MCF 10A (cell line): ENCODE data around the gene KRT71. TPM values are rescaled to one million over a fixed set of nuclear protein-coding genes. Genes with fewer than 3 reads are reported as not detected.

Experiments
- BruUV-seq: library from RNA; stranded (reverse); fragments of 400-500 nt; replicated peaks from 2 replicates; lab custom pipeline; 2021; lab: Mats Ljungman, UMichigan
- CTCF ChIA-PET: fragments of 300-600 bp; sonication (Branson Sonifier 250); formaldehyde crosslinking; extraction: SDS; loops from one replicate; lab custom pipeline; 2021; ENCODE audit warnings: antibody characterized with exemption, inconsistent platforms; lab: Yijun Ruan, JAX
- POLR2A ChIA-PET: fragments of 300-600, 350-650 bp; sonication (Branson Sonifier 250); formaldehyde crosslinking; extraction: SDS; loops from one replicate; lab custom pipeline; 2020; ENCODE audit warnings: antibody characterized with exemption, inconsistent platforms; lab: Yijun Ruan, JAX
- DNase-seq: peaks from one replicate; pipeline ENCODE4 v3.0.0-alpha.2; 2018; ENCODE audit not compliant: unreplicated experiment
- H3K27ac Mint-ChIP-seq: one replicate; pipeline ENCODE4 v1.8.0; 2022; ENCODE audit warnings: mild to moderate bottlenecking, low read depth, mixed read lengths; ENCODE audit not compliant: unreplicated experiment
- H3K27me3 Mint-ChIP-seq: one replicate; pipeline ENCODE4 v1.8.0; 2022; ENCODE audit warnings: mixed read lengths; ENCODE audit not compliant: insufficient read depth, unreplicated experiment
- H3K36me3 Mint-ChIP-seq: one replicate; pipeline ENCODE4 v1.8.0; 2022; ENCODE audit warnings: mild to moderate bottlenecking, moderate library complexity, mixed read lengths; ENCODE audit not compliant: insufficient read depth, unreplicated experiment
- H3K4me1 Mint-ChIP-seq: one replicate; pipeline ENCODE4 v1.8.0; 2022; ENCODE audit warnings: mixed read lengths; ENCODE audit not compliant: insufficient read depth, unreplicated experiment
- H3K4me3 Mint-ChIP-seq: one replicate; pipeline ENCODE4 v1.8.0; 2022; ENCODE audit warnings: mild to moderate bottlenecking, moderate library complexity, mixed read lengths; ENCODE audit not compliant: unreplicated experiment
- H3K9me3 Mint-ChIP-seq: one replicate; pipeline ENCODE4 v1.8.0; 2022; ENCODE audit warnings: mixed read lengths; ENCODE audit not compliant: unreplicated experiment
- intact Hi-C: fragments of 100-400 bp; cut with micrococcal nuclease; formaldehyde crosslinking; loops from 2 replicates; pipeline ENCODE4 v1.14.1; 2022
- total RNA-seq: library from RNA; stranded (reverse); gene quantifications from 2 replicates; pipeline ENCODE4 v1.2.3, GENCODE V29; 2022
- TF ChIP-seq, protein P1 (sequence below): fragments of 200-600 bp; IDR thresholded peaks from one replicate; pipeline ENCODE4 v1.8.0; 2022; ENCODE audit warnings: antibody characterized with exemption, mild to moderate bottlenecking; ENCODE audit not compliant: unreplicated experiment

The KRT71 gene
- total RNA-seq, 1 experiment from 2014 or later: not detected

DNA sequence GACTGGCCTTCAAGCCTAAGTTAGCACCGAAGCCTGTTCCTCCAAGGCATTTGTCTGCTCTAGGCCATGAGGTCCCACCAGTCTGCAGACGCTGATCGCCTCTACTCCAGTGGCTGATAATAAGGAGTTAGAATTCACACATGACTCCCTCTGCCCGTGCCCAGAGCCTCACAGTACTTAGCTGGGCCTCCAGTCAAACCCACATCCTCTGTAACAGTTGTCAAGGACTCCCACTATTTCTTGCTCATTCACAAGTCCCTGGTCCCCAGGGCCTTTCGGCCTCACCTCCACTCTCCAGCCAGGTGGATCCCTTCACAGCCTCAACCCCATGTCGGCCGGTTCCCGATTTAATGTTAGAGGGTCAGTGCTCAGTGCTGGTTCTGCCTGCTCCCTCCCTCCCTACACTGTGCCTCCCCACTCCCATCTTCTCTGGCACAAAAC lies 26.4 kb downstream of the KRT71 start:
- peak overlapping the region; percentile 70 for H3K27ac Mint-ChIP-seq
- no peaks in the 10 kb centered on the region for H3K27me3 Mint-ChIP-seq
- DNase-seq: no peak
- intact Hi-C loops: no loop called here
- H3K4me1 Mint-ChIP-seq: peaks cover 37% of the 10 kb centered on the region
- CTCF ChIA-PET: interaction anchor here (0.9 to 1.1 kb wide), 2 partner anchors 353 to 387 kb away, joined by 3 to 4 read pairs; no protein-coding TSS in a partner anchor
- TF ChIP-seq, protein P1, sequence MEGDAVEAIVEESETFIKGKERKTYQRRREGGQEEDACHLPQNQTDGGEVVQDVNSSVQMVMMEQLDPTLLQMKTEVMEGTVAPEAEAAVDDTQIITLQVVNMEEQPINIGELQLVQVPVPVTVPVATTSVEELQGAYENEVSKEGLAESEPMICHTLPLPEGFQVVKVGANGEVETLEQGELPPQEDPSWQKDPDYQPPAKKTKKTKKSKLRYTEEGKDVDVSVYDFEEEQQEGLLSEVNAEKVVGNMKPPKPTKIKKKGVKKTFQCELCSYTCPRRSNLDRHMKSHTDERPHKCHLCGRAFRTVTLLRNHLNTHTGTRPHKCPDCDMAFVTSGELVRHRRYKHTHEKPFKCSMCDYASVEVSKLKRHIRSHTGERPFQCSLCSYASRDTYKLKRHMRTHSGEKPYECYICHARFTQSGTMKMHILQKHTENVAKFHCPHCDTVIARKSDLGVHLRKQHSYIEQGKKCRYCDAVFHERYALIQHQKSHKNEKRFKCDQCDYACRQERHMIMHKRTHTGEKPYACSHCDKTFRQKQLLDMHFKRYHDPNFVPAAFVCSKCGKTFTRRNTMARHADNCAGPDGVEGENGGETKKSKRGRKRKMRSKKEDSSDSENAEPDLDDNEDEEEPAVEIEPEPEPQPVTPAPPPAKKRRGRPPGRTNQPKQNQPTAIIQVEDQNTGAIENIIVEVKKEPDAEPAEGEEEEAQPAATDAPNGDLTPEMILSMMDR: no peak
- POLR2A ChIA-PET: interaction anchor here (27.6 kb wide), 1 partner anchor 32 kb away, joined by 1235 read pairs; the partner anchor contains the start of gene KRT6A
- H3K36me3 Mint-ChIP-seq: no peaks in the 10 kb centered on the region
- no peak overlapping the region for H3K4me3 Mint-ChIP-seq
- no peaks in the 10 kb centered on the region for H3K9me3 Mint-ChIP-seq
- BruUV-seq: no TSS peak

DNA sequence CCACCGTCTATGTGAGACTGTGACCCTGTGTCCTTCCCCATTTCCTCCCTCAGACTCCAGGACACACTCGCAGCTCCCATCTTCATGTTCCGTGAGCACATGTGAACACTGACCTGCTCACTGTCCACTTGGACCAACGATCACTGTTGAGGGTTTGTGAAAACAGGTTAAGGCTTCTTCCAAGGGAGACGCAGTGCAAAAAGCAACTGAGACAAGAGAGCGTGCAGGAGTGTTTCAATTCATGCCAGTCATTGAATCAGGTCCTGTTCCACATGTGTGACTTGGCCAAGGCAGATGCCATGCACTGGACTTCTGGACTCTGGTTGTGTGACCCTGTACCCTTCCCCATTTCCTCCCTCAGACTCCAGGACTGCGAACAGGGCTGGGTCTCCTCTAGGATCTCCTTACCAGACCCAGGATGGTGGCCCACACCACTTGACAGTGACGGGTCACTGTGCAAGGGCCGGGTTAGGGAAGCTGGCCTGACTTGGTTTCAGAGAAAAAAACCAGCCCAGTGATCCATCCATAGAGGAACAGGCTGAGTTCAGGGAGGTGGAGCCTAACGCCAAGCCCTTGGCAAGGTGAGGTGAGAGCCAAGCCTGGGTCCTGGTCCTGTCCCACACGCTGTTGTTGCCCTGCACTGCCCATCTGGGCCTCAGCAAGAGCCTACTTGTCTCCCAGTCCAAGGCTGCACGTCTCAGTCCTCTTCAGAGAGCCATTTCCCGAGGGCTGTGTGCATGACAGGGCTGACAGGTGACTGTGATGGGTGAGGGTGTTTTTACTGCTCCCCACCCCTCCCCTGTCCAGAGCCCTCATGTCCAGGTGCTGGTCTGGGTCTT lies 27.1 kb downstream of the KRT71 start:
- intact Hi-C loops: no loop called here
- Mint-ChIP-seq H3K36me3 (no peaks in the 10 kb centered on the region), H3K27me3 (no peaks in the 10 kb centered on the region), H3K4me3 (peak overlapping the region; percentile 80), H3K4me1 (peaks cover 43% of the 10 kb centered on the region), H3K27ac (peak overlapping the region; percentile 78), H3K9me3 (no peaks in the 10 kb centered on the region)
- DNase-seq: no peak
- CTCF ChIA-PET: interaction anchor here (0.6 to 1.6 kb wide), 11 partner anchors 13 to 372 kb away, joined by 3 to 7 read pairs (median 3); partner anchors contain the start of gene KRT1
- POLR2A ChIA-PET: interaction anchor here (1.0 to 27.6 kb wide), 9 partner anchors 8 to 376 kb away, joined by 3 to 1235 read pairs (median 166); partner anchors contain the start of gene KRT6A
- BruUV-seq: no TSS peak
- TF ChIP-seq, protein P1: no peak

DNA sequence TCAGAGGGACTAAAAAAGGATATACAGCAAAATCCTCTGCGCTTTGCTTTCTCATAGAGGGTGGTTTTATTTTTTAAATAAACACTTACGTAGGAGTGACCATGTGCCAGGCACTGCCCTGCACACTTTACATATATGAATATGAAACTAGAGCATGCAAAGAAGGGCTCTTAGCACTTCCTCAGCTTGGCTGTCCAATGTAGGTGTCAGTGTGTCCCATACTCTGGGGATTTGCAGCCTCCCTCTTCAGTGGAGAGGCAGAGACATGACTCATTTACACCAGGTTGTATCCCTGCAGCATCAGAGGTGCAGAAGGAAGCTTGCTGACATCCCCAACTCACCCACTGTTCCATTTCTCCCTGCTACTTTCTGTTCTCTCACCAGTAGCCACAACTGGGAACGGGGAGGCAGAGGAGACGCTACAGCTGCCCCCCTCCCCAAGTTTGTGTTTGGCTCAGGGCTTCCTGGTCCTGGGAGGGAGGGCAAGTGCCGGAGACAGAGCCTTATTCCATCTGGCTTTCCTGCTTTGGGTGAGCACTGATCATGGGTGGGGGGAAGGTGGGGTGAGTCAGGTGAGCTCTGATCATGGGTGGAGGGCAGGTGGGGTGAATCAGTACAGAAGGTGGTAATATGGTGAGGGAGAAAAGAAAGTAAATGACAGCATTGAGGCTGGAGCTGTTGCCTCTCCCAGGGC lies 27.9 kb downstream of the KRT71 start:
- H3K27ac Mint-ChIP-seq: peak overlapping the region; percentile 78
- no peaks in the 10 kb centered on the region for H3K27me3 Mint-ChIP-seq
- POLR2A ChIA-PET: interaction anchor here (0.7 to 27.6 kb wide), 12 partner anchors 9 to 376 kb away, joined by 3 to 1235 read pairs (median 8); partner anchors contain the start of gene KRT6A
- intact Hi-C loops: loop anchor here (5.0 kb wide), 2 partner anchors 83 to 368 kb away; no protein-coding TSS in a partner anchor
- H3K4me1 Mint-ChIP-seq: peaks cover 44% of the 10 kb centered on the region
- no TSS peak for BruUV-seq
- no peaks in the 10 kb centered on the region for H3K9me3 Mint-ChIP-seq
- peak; percentile 67 for DNase-seq
- CTCF ChIA-PET: interaction anchor here (0.6 to 1.6 kb wide), 10 partner anchors 14 to 371 kb away, joined by 3 to 7 read pairs (median 4); partner anchors contain the start of gene KRT1
- peak overlapping the region; percentile 80 for H3K4me3 Mint-ChIP-seq
- peaks cover 5% of the 10 kb centered on the region for H3K36me3 Mint-ChIP-seq
- TF ChIP-seq, protein P1: no peak
